Vagina (tissue), 2 donors: ENCODE data around the gene OR52D1. TPM values are rescaled to one million over a fixed set of nuclear protein-coding genes. Genes with fewer than 3 reads are reported as not detected.

Experiments
- DNase-seq, 2 donors: peaks; one replicate each; pipeline ENCODE4 v3.0.0-alpha.2; 2017; ENCODE audit errors: extremely low spot score in 2 of 2
- H3K27ac ChIP-seq: fragments of 200-600 bp; sonication (generic); one replicate; pipeline ENCODE4 v1.5.1; 2019
- H3K27me3 ChIP-seq: fragments of 200-600 bp; sonication (generic); one replicate; pipeline ENCODE4 v1.5.1; 2019
- H3K36me3 ChIP-seq, 2 donors: fragments of 200-600 bp; sonication (generic); one replicate each; pipeline ENCODE4 v1.5.1; 2017 to 2019
- H3K4me1 ChIP-seq: fragments of 200-600 bp; sonication (generic); one replicate; pipeline ENCODE4 v1.5.1; 2019
- H3K4me3 ChIP-seq, 2 donors: fragments of 200-600 bp; sonication (generic); 1 replicate in 1 of 2; 2 replicates in 1 of 2; pipeline ENCODE4 v1.5.1; 2016 to 2019
- H3K9me3 ChIP-seq: fragments of 200-600 bp; sonication (generic); one replicate; pipeline ENCODE4 v1.5.1; 2019
- CTCF ChIP-seq, 3 experiments: fragments of 450-650 bp in 2 of 3; fragments of 200-600 bp in 1 of 3; sonication (generic) in 1 of 3; IDR thresholded peaks; one replicate each; pipeline ENCODE4 v1.5.1; 2017 to 2019; ENCODE audit warnings: antibody characterized with exemption in 3 of 3, mild to moderate bottlenecking in 2 of 3, moderate library complexity in 2 of 3
- POLR2A ChIP-seq, 2 donors: fragments of 450-650 bp; IDR thresholded peaks; one replicate each; pipeline ENCODE4 v1.6.1; 2017; ENCODE audit warnings: antibody characterized with exemption in 2 of 2, mild to moderate bottlenecking in 2 of 2, moderate library complexity in 2 of 2
- POLR2AphosphoS5 ChIP-seq, 2 donors: sonication (generic); formaldehyde crosslinking; IDR thresholded peaks; one replicate each; pipeline ENCODE4 v1.9.0; 2017; ENCODE audit warnings: antibody characterized with exemption in 2 of 2, mild to moderate bottlenecking in 2 of 2, low read depth in 1 of 2; ENCODE audit not compliant: insufficient read depth in 1 of 2
- intact Hi-C: fragments of 100-400 bp; cut with DNase I; formaldehyde crosslinking; loops from one replicate; pipeline ENCODE4 v1.15.1; 2023
- total RNA-seq: library from RNA; depleted of rRNA; stranded (reverse); fragments of >200 nt; gene quantifications from one replicate; pipeline ENCODE4 v1.2.3, GENCODE V29; 2016

OR52D1 gene
- total RNA-seq, 1 donor from 2014 or later: not detected

- Histone ChIP-seq H3K27me3 (no peaks in the 10 kb centered on the region), H3K9me3 (no peaks in the 10 kb centered on the region), H3K4me3 (no peak overlapping the region), H3K36me3 (no peaks in the 10 kb centered on the region), H3K4me1 (no peaks in the 10 kb centered on the region), H3K27ac (no peak overlapping the region)
- no peak for DNase-seq
- intact Hi-C loops: no loop called here
- TF ChIP-seq POLR2A (IDR thresholded peaks at IDR 0.05) (no peak), POLR2AphosphoS5 (IDR thresholded peaks at IDR 0.05; ENCODE audit: insufficient read depth in 1 of 2, low read depth in 1 of 2) (no peak), CTCF (IDR thresholded peaks at IDR 0.05) (no peak)
These were observed 33.8 kb downstream of the OR52D1 start for GRCh38 chr11:5522308-5522707.

GRCh38 chr11:5524756-5525155, 36.3 kb downstream of the OR52D1 start:
- no peaks in the 10 kb centered on the region for H3K36me3 ChIP-seq
- no peaks in the 10 kb centered on the region for H3K4me1 ChIP-seq
- TF ChIP-seq POLR2A (IDR thresholded peaks at IDR 0.05) (no peak), POLR2AphosphoS5 (IDR thresholded peaks at IDR 0.05; ENCODE audit: insufficient read depth in 1 of 2, low read depth in 1 of 2) (no peak), CTCF (IDR thresholded peaks at IDR 0.05) (no peak)
- no peaks in the 10 kb centered on the region for H3K9me3 ChIP-seq
- no peak overlapping the region for H3K4me3 ChIP-seq
- intact Hi-C loops: no loop called here
- no peak for DNase-seq
- no peaks in the 10 kb centered on the region for H3K27me3 ChIP-seq
- no peak overlapping the region for H3K27ac ChIP-seq

GRCh38 chr11:5527716-5528115, 39.2 kb downstream of the OR52D1 start:
- no peaks in the 10 kb centered on the region for H3K36me3 ChIP-seq
- intact Hi-C loops: no loop called here
- TF ChIP-seq POLR2A (IDR thresholded peaks at IDR 0.05) (no peak), CTCF (IDR thresholded peaks at IDR 0.05) (no peak), POLR2AphosphoS5 (IDR thresholded peaks at IDR 0.05; ENCODE audit: insufficient read depth in 1 of 2, low read depth in 1 of 2) (no peak)
- no peak for DNase-seq
- H3K4me1 ChIP-seq: no peaks in the 10 kb centered on the region
- no peak overlapping the region for H3K27ac ChIP-seq
- no peak overlapping the region for H3K4me3 ChIP-seq
- no peaks in the 10 kb centered on the region for H3K9me3 ChIP-seq
- H3K27me3 ChIP-seq: no peaks in the 10 kb centered on the region

- Histone ChIP-seq H3K27ac (no peak overlapping the region), H3K4me1 (no peaks in the 10 kb centered on the region), H3K9me3 (no peaks in the 10 kb centered on the region), H3K27me3 (no peaks in the 10 kb centered on the region), H3K36me3 (no peaks in the 10 kb centered on the region), H3K4me3 (no peak overlapping the region)
- no peak for DNase-seq
- TF ChIP-seq POLR2A (IDR thresholded peaks at IDR 0.05) (no peak), POLR2AphosphoS5 (IDR thresholded peaks at IDR 0.05; ENCODE audit: insufficient read depth in 1 of 2, low read depth in 1 of 2) (no peak), CTCF (IDR thresholded peaks at IDR 0.05) (no peak)
- intact Hi-C loops: no loop called here
These were observed 40.0 kb downstream of the OR52D1 start for GRCh38 chr11:5528495-5528894.

GRCh38 chr11:5531053-5531831, 42.8 kb downstream of the OR52D1 start:
- TF ChIP-seq POLR2A (IDR thresholded peaks at IDR 0.05): no peak
- TF ChIP-seq CTCF (IDR thresholded peaks at IDR 0.05): no peak
- no peak for TF ChIP-seq POLR2AphosphoS5 (IDR thresholded peaks at IDR 0.05; ENCODE audit: insufficient read depth in 1 of 2, low read depth in 1 of 2)
- H3K4me3 ChIP-seq: no peak overlapping the region
- H3K4me1 ChIP-seq: no peaks in the 10 kb centered on the region
- intact Hi-C loops: no loop called here
- no peaks in the 10 kb centered on the region for H3K36me3 ChIP-seq
- no peak for DNase-seq
- no peaks in the 10 kb centered on the region for H3K27me3 ChIP-seq
- no peaks in the 10 kb centered on the region for H3K9me3 ChIP-seq
- H3K27ac ChIP-seq: no peak overlapping the region
